ENCODE results near the gene GAS7.

The GAS7 gene

GRCh38 chr17:10200016-10200415 is 1.6 kb upstream of the GAS7 start:
- no peak for DNase-seq

DNA sequence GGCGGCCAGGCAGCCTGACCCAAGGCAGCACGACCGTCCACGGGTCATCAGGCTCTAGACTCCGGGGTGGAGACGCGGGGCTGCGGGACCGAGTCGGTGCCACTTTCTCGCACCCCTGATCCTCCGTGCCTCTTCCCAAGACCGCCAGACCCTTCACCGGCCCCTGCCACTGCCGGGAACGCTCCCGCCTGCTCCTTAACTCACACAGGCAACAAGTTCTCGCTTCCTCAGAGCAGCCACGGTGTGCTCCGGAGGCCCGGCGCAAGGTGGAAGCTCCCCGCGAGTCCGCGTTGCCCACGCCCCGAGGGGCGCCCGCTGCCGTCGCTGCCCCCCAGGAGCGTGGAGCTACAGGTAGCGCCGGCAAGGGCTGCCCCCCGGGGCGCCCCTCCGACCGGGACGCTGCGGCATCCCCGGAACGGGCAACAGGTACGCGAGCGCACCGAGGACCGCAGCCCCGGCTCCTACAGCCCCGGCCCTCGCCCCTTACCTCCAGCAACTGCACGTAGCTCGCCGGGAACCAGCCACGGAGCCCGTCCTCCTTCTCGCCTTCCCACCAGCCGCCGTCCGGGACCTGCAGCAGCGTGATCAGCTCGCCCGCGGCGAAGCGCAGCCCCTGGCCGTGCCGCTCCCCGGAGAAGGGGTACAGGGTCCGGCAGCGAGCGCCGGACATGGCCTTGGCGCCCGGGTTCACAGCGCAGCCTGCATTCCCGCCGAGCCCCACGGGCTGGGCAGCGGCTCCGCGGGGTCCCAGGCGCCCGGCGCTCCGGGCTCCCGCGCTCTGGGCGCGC is 491 bp downstream of the GAS7 start:
- DNase-seq, result no peak

- no peak for DNase-seq
Measured at GRCh38 chr17:10197362-10197720, 1.1 kb downstream of the GAS7 start.

DNA sequence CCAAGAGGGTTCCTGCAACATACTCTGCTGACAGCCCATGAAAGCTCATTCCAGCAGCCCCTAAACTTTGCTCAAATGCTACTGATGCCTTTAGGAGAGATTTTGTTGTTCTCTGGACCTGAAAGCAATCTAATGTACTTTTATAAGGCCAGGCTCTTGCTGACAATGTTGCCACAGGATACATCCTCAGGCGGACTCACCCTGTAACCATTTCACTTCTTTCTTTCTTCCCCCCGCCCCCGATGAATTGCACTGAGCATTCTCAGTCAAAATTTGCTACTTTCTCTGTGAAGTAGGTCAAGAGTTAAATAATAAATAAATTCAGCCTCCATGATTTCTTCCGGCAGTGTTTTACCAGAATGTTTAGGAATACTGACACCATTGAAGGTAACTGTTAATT is 1.5 kb downstream of the GAS7 start:
- no peak for DNase-seq

DNA sequence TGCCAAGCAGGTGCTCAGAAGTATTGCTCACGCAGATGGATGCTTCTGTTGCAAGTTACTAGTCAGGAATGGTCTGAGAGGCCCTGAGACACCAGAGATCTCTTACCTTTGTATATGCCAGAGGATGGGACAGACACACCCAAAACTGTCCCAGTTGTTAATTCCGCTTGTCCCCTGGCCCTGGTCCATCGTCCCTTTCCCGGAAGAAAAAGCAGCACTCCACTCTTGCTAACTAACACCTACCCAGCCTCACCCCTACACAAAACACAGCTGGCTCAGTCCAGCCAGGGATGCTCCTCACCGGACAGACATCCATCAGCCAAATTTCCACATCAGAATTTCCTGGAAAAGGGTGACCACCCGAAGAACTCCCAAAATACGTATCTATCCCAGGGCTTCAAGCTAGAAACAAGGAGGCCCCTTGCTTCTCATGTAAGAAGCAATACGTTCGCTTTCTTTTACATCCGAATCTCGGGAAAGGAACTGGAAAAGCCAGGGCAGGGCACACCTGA is 2.0 kb downstream of the GAS7 start:
- DNase-seq, result no peak

DNA sequence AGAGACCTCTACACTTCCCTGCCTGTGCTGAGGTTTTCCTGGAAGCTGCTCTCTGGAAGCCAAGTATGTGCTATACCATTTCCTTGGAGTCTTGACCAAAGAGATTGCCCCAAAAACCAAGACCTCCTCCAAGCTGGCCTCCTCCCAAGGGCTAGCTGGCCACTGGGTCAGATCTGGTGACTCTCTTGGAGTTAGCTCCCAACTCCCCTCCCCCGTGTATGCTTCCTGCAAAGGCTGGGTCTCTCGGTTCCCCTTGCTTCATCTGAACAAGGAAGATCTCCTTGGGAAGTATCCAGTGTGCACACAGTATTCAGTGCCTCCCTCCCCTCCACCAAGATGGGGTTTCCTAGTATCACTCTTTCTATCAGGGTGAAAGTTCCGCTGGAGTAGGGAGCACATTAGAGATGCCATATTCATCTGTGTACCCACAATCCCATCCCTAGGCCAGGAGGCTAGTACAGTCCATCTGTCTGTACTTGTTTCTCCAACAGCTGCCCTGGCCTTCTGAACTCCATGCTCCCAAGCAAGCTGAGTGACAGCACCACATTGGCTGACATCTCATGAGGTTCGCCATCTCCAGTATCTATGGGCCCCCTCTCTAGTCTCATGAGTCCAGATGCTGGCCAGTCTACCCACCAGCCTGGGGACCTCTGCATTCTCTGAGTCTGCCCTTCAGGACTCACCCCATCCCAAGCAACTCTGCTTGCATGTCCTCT is 3.2 kb downstream of the GAS7 start:
- DNase-seq, result no peak

- DNase-seq, result no peak
Measured at GRCh38 chr17:10193632-10194031, 4.8 kb downstream of the GAS7 start.

DNA sequence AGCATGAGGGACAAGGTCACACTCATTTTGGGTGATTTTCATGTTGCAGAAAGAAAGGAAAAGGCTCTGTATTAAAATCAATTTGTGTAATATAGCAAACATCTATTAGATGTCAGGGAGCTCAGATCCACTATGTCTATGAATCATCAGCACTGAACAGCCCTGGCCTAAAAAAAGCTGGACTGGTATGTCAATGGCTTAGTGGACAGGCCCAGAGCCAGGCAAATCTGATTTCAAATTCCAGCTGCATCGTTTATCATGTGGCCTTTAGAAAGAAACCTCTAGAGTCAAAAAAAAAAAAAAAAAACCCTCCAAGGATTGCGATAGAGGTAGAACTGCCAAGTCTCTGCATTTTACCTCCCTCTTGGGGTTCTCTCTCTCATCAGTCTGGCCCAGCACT is 5.4 kb downstream of the GAS7 start:
- DNase-seq, result peak; percentile 68

- DNase-seq, result no peak
Measured at GRCh38 chr17:10192461-10192860, 5.9 kb downstream of the GAS7 start.

DNA sequence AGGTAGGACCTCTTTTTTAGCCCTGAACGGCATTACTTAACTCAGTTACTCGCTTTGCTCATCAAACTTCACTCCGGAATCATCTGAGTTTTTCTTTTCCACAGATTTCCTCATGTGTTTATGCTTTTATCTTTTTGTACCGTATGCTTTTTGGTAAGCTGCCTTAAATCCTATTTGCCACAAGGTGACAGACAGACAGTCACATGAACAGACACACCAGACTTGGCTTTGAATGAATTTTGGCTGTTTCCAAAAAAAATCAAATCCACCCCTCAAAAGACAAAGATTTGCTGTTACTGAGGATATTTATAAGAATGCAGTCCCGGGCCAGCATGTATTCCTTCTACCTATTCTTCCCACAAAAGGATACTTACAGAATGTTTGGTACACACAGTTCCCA is 10.9 kb downstream of the GAS7 start:
- no peak for DNase-seq

DNA sequence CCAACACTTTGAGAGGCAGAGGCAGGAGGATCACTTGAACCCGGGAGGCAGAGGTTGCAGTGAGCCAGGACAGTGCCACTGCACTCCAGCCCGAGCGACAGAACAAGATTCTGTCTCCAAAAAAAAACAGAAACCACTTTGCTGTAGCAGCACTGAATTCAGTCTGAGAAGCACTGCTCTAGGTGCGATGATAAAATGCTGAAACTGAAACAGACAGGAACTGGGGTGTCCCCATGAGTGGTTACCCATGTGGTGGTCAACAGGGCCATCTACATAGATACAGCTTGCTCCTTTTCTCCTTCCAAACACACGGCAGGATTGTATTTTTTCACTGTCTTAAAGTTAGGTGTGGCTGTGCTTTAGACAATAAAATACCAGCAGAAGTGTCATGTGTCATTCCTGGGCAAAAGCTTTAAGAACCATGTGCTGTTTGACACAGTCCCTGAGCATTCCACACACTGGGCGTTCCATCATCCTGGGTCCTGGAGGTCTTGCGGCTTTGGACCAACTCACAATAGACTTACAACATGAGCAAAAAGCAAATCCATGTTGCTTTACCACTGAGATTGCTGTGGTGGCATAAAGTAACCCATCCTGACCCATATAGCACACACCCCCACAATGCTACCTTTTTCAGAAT is 11.5 kb downstream of the GAS7 start:
- no peak for DNase-seq

GRCh38 chr17:10183931-10184930 is 14.2 kb downstream of the GAS7 start:
- no peak for DNase-seq

DNA sequence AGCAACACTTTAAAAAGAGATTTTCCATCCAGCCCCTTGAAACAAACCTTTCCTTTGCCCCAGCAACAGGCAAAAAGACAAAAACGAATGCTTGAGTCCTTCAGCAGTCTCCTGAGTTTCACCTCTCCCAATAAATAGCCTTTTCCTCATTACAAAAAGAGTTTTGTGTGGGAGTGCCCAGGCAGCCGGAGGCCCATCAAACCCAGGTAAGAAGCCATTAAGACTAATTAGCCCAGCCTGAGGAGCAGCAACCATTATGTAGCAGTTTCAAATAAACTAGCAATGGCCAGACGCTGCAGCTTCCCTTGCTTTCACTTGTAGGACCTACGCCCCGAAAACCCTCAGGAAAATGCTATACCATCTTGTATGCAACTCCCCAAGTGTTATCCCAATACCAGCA is 15.6 kb downstream of the GAS7 start:
- DNase-seq, result no peak

DNA sequence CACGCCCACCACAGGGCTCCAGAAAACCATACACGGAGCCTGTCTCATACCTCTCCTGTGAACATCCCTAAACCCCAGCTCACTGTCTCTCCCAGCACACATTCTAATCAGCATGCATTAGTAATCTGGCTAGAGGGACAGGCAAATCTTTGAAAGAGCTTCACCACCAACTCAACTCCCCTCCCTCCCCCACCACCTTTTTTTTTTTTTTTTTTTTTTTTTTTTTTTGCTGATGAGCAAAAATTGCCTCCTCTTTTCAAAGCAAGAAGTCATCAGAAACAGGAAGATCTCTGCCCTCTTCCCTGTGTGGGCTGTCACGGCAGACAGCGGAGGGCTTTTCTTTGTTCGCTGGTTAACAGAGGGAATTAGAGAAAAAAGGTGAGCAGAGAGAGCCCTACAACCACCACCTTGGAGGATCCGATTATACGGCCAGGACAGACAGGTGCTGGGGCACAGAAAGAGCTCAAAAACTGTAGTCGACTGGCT is 19.9 kb downstream of the GAS7 start:
- DNase-seq, result no peak

DNA sequence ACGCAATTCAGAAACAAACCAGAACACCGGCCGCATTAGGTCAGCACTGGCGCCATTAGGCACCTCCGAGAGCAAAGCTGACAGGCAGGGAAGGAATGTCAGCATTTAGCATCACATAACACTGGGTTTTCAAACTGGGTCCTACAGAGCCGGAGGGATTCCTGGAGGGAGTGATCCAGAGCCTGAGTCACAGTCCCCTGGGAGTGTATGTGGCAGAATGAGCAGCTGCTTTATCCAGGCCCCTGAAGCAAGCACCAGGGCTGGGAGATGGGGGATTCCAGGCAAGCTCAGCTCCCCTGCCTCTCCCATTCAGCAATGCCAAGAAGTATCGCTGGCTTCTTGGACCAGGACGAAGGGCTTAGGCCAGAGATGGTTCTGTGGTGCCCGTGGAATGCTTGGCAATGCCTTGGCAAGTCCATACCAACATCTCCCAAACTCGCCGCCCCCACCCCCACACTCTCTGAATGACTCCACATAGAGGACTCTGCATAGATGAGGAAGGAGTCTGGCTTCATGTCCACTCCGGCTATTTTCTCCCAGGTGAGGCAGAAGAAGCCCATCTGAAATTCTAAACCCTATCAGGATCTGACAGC is 20.4 kb downstream of the GAS7 start:
- peak; percentile 72 for DNase-seq

DNA sequence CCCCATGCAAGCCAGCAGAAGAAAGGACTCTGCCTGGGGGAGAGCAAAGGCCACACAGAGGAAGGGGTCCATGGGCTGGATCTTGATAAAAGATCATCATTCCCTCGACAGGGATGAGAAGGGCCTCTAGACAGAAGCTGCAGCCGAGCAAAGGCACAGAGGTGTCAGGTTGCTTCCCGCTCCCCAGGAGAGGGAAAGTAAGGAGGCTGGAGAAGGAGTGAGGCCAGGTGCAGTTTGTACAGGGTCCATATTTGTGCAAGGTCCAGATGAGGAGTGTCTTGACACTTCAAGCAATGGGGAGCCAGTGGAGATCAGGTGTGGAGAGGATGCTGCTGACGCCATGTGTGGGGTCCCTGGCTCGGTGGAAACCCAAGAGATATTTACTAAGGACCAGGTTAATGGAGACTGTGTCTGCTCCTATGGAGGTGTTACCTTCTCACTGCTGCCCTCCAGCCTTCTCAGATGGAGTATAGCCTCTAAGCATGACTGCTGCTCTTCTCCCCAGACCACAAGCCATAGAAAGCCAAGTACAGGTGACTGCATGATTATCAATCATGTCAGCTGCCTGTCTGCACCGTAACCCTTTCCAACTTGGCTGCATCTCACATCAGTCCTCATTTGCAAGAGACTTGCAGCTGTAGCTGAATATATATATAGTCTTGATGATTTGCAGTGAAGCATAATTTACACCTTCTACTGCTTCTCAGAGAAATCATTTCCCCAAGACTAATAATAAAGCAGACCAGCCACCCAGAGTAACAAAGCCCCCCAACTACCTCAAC is 21.1 kb downstream of the GAS7 start:
- DNase-seq, result no peak

DNA sequence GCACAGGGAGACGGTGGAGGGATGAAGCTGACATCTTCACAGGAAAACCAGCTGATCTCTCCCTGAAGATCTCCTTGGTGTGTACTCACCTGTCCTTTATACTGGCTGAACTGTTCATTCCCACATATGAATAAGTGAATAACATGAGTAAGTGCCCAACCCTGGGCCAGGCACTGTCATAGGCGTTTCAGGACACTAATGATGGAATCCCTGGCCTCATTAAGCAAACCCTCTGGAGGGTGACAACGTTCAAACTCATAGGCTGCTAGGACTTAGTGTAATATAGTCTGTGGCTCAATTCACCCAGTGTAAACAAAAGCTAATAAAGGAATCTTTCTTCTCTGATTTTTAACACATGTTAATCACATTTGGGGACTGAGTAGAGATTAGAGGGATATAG is 24.5 kb downstream of the GAS7 start:
- DNase-seq, result no peak

DNA sequence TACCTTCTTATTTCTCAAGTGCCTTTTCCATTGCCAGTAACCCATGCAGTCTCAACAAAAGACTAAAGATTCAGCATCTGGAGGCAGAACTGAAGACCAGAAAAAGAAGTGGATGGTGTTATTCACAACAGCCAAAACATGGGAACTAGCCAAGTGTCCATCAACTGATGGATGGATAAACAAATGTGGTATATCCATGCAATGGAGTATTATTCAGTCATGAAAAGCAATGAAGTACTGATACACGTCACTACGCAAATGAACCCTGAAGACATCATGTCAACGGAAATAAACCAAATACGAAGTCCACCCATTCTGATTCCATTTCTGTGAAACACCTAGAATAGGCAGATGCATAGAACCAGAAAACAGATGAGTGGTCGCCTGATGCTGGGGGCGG is 25.6 kb downstream of the GAS7 start:
- DNase-seq, result no peak

- DNase-seq, result no peak
Measured at GRCh38 chr17:10172241-10172741, 26.1 kb downstream of the GAS7 start.

- no peak for DNase-seq
Measured at GRCh38 chr17:10171581-10171981, 26.8 kb downstream of the GAS7 start.

- no peak for DNase-seq
Measured at GRCh38 chr17:10171122-10171571, 27.3 kb downstream of the GAS7 start.

All from amniotic stem cell (primary cell).